Caco-2 (cell line): ENCODE results near the gene HSD17B2. TPM values are rescaled to one million over a fixed set of nuclear protein-coding genes. Genes with fewer than 3 reads are reported as not detected.

Source experiments
- BruUV-seq: library from RNA; stranded (reverse); fragments of 400-500 nt; replicated peaks from 2 replicates; lab custom pipeline; 2021; lab: Mats Ljungman, UMichigan
- CTCF ChIA-PET: fragments of 300-600 bp; sonication (Branson Sonifier 250); formaldehyde crosslinking; loops from one replicate; lab custom pipeline; 2022; ENCODE audit warnings: antibody characterized with exemption; lab: Charles Lee
- POLR2A ChIA-PET: fragments of 300-600 bp; sonication (Branson Sonifier 250); formaldehyde crosslinking; loops from one replicate; lab custom pipeline; 2022; ENCODE audit warnings: antibody characterized with exemption; lab: Charles Lee
- DNase-seq, 2 experiments: peaks; one replicate each; pipeline versions ENCODE4 v3.0.0 to v3.0.0-alpha.2; 2020 to 2022
- H3K27me3 ChIP-seq: replicated peaks from 2 replicates; pipeline ENCODE4 v1.6.0; 2011; ENCODE audit warnings: low read length; ENCODE audit not compliant: control insufficient read depth, insufficient read depth
- H3K36me3 ChIP-seq: 2 replicates; pipeline ENCODE4 v1.5.1; 2011; ENCODE audit warnings: low read length; ENCODE audit not compliant: control insufficient read depth, insufficient read depth
- H3K4me1 ChIP-seq: fragments of 250-450 bp; sonication (Bioruptor Pico); 2 replicates; pipeline ENCODE4 v1.5.1; 2020; ENCODE audit warnings: mild to moderate bottlenecking
- H3K4me3 ChIP-seq: 2 replicates; pipeline ENCODE4 v1.5.1; 2011; ENCODE audit warnings: low read depth, mild to moderate bottlenecking, control low read depth, low read length
- H3K9me3 ChIP-seq: fragments of 250-450 bp; sonication (Bioruptor Pico); 2 replicates; pipeline ENCODE4 v1.5.1; 2020; ENCODE audit warnings: mild to moderate bottlenecking, moderate library complexity
- H3K27ac Mint-ChIP-seq: one replicate; pipeline ENCODE4 v1.8.0; 2022; ENCODE audit warnings: mixed read lengths; ENCODE audit not compliant: unreplicated experiment
- H3K27me3 Mint-ChIP-seq: one replicate; pipeline ENCODE4 v1.8.0; 2022; ENCODE audit warnings: mixed read lengths; ENCODE audit not compliant: insufficient read depth, unreplicated experiment
- H3K36me3 Mint-ChIP-seq: one replicate; pipeline ENCODE4 v1.8.0; 2022; ENCODE audit warnings: mild to moderate bottlenecking, mixed read lengths; ENCODE audit not compliant: insufficient read depth, unreplicated experiment
- H3K4me1 Mint-ChIP-seq: one replicate; pipeline ENCODE4 v1.8.0; 2022; ENCODE audit warnings: low read depth, mixed read lengths; ENCODE audit not compliant: unreplicated experiment
- H3K4me3 Mint-ChIP-seq: one replicate; pipeline ENCODE4 v1.8.0; 2022; ENCODE audit warnings: mild to moderate bottlenecking, moderate library complexity, mixed read lengths; ENCODE audit not compliant: unreplicated experiment
- H3K9me3 Mint-ChIP-seq: one replicate; pipeline ENCODE4 v1.8.0; 2022; ENCODE audit warnings: mixed read lengths; ENCODE audit not compliant: unreplicated experiment
- CTCF ChIP-seq, 2 experiments: fragments of 200-600 bp in 1 of 2; IDR thresholded peaks; 1 replicate in 1 of 2; 2 replicates in 1 of 2; pipeline versions ENCODE4 v1.5.1 to v1.8.0; 2011 to 2022; ENCODE audit warnings: antibody characterized with exemption in 1 of 2, control low read depth in 1 of 2, inconsistent platforms in 1 of 2, low read depth in 1 of 2, low read length in 1 of 2, mild to moderate bottlenecking in 1 of 2, moderate library complexity in 1 of 2; ENCODE audit not compliant: insufficient read depth in 1 of 2, severe bottlenecking in 1 of 2, unreplicated experiment in 1 of 2
- intact Hi-C: fragments of 100-400 bp; cut with micrococcal nuclease; formaldehyde crosslinking; loops from one replicate; pipeline ENCODE4 v1.10.0; 2022; ENCODE audit not compliant: unreplicated experiment
- total RNA-seq: library from RNA; stranded (reverse); gene quantifications from 2 replicates; pipeline ENCODE4 v1.2.3, GENCODE V29; 2022

HSD17B2 gene
- total RNA-seq, 1 experiment from 2014 or later, result 5.1 TPM

GRCh38 chr16:82059983-82060421, 24.9 kb downstream of the HSD17B2 start:
- DNase-seq, result peak; percentile 66 to 71
- POLR2A ChIA-PET, result interaction anchor here (0.5 to 1.0 kb wide), 3 partner anchors 9 to 111 kb away, joined by 3 to 4 read pairs (median 4); no protein-coding TSS in a partner anchor
- peaks cover 45% of the 10 kb centered on the region for H3K4me1 ChIP-seq
- Mint-ChIP-seq H3K27me3 (no peaks in the 10 kb centered on the region), H3K4me1 (peaks cover 49% of the 10 kb centered on the region), H3K36me3 (peaks cover 6% of the 10 kb centered on the region), H3K9me3 (peaks cover 9% of the 10 kb centered on the region), H3K4me3 (peak overlapping the region; percentile 6), H3K27ac (no peak overlapping the region)
- intact Hi-C loops, result loop anchor here (1.0 to 5.0 kb wide), 3 partner anchors 9 to 92 kb away; partner anchors contain the start of gene HSD17B2
- CTCF ChIA-PET, result interaction anchor here (1.0 to 1.6 kb wide), 4 partner anchors 9 to 170 kb away, joined by 4 to 16 read pairs (median 8); partner anchors contain the start of gene HSD17B2
- peaks cover 2% of the 10 kb centered on the region; the same call in 1 of the 2 replicates for H3K36me3 ChIP-seq
- no peaks in the 10 kb centered on the region; the same call in none of the 2 replicates for H3K27me3 ChIP-seq
- TF ChIP-seq CTCF (IDR thresholded peaks at IDR 0.05; ENCODE audit: insufficient read depth in 1 of 2, low read depth in 1 of 2, low read length in 1 of 2, severe bottlenecking in 1 of 2, unreplicated experiment in 1 of 2), result no peak
- no peak overlapping the region for H3K4me3 ChIP-seq
- H3K9me3 ChIP-seq, result no peaks in the 10 kb centered on the region
- BruUV-seq, result no TSS peak

GRCh38 chr16:82061861-82062525, 26.9 kb downstream of the HSD17B2 start:
- H3K27me3 Mint-ChIP-seq, result no peaks in the 10 kb centered on the region
- H3K36me3 ChIP-seq, result peaks cover 2% of the 10 kb centered on the region; the same call in 1 of the 2 replicates
- H3K9me3 Mint-ChIP-seq, result peaks cover 9% of the 10 kb centered on the region
- H3K4me3 ChIP-seq, result no peak overlapping the region
- no peak overlapping the region for H3K27ac Mint-ChIP-seq
- no peaks in the 10 kb centered on the region for H3K9me3 ChIP-seq
- BruUV-seq, result no TSS peak
- peaks cover 30% of the 10 kb centered on the region for H3K4me1 Mint-ChIP-seq
- no peak overlapping the region for H3K4me3 Mint-ChIP-seq
- CTCF ChIA-PET, result interaction anchor here (0.7 to 1.2 kb wide), 4 partner anchors 27 to 168 kb away, joined by 3 to 5 read pairs (median 4); partner anchors contain the start of gene HSD17B2
- intact Hi-C loops, result loop anchor here (1.0 kb wide), 1 partner anchor 31 kb away; no protein-coding TSS in a partner anchor
- POLR2A ChIA-PET, result no interaction called here
- peaks cover 28% of the 10 kb centered on the region for H3K4me1 ChIP-seq
- peak in 1 of 2 experiments; percentile 36 for DNase-seq
- no peaks in the 10 kb centered on the region; the same call in none of the 2 replicates for H3K27me3 ChIP-seq
- H3K36me3 Mint-ChIP-seq, result no peaks in the 10 kb centered on the region
- peak; percentile 49 to 53 for TF ChIP-seq CTCF (IDR thresholded peaks at IDR 0.05; ENCODE audit: insufficient read depth in 1 of 2, low read depth in 1 of 2, low read length in 1 of 2, severe bottlenecking in 1 of 2, unreplicated experiment in 1 of 2)

GRCh38 chr16:82062645-82063058, 27.6 kb downstream of the HSD17B2 start:
- no peaks in the 10 kb centered on the region for H3K36me3 Mint-ChIP-seq

More at GRCh38 chr16:82062645-82063058, 27.6 kb downstream of the HSD17B2 start:
- Mint-ChIP-seq H3K27ac (no peak overlapping the region), H3K27me3 (no peaks in the 10 kb centered on the region), H3K4me1 (peaks cover 23% of the 10 kb centered on the region), H3K4me3 (no peak overlapping the region), H3K9me3 (peaks cover 9% of the 10 kb centered on the region)
- Histone ChIP-seq H3K36me3 (peaks cover 2% of the 10 kb centered on the region; the same call in 1 of the 2 replicates), H3K27me3 (no peaks in the 10 kb centered on the region; the same call in none of the 2 replicates), H3K9me3 (no peaks in the 10 kb centered on the region), H3K4me1 (peaks cover 28% of the 10 kb centered on the region), H3K4me3 (no peak overlapping the region)
- TF ChIP-seq CTCF (IDR thresholded peaks at IDR 0.05; ENCODE audit: insufficient read depth in 1 of 2, low read depth in 1 of 2, low read length in 1 of 2, severe bottlenecking in 1 of 2, unreplicated experiment in 1 of 2), result no peak
- no TSS peak for BruUV-seq
- CTCF ChIA-PET, result interaction anchor here (1.2 kb wide), 1 partner anchor 167 kb away, joined by 5 read pairs; no protein-coding TSS in a partner anchor
- DNase-seq, result no peak
- intact Hi-C loops, result loop anchor here (1.0 kb wide), 1 partner anchor 31 kb away; no protein-coding TSS in a partner anchor
- POLR2A ChIA-PET, result no interaction called here
